ENCODE measurements around the gene ZRANB1.

- no peak for TF ChIP-seq CTCF (IDR thresholded peaks at IDR 0.05; ENCODE audit: low read depth, low read length)
- no peak for TF ChIP-seq MAX (IDR thresholded peaks at IDR 0.05; ENCODE audit: low read depth, low read length)
- no peak for TF ChIP-seq MYC (IDR thresholded peaks at IDR 0.05; ENCODE audit: low read depth, low read length)
These were observed 35.3 kb upstream of the ZRANB1 start for GRCh38 chr10:124906551-124907001.

All from NB4 (cell line).